ENCODE results near the gene TTC27. TPM values are rescaled to one million over a fixed set of nuclear protein-coding genes. Genes with fewer than 3 reads are reported as not detected.
"Not testable (repeated sequence)": the region's sequence is repeated elsewhere in the genome, so short reads cannot be mapped to it uniquely, and the experiment has no call there.

The TTC27 gene
- total RNA-seq, 2 experiments from 2014 or later: 25.2 to 27.5 TPM

GRCh38 chr2:32627441-32627813, 423 bp upstream of the TTC27 start:
- Mint-ChIP-seq H3K27me3 (ENCODE audit: low read depth) (no peaks in the 10 kb centered on the region), H3K4me3 (peak overlapping the region; percentile 89), H3K9me3 (no peaks in the 10 kb centered on the region), H3K27ac (peak overlapping the region; percentile 87), H3K36me3 (ENCODE audit: low read depth) (peaks cover 4% of the 10 kb centered on the region), H3K4me1 (ENCODE audit: low read depth) (peaks cover 29% of the 10 kb centered on the region)
- intact Hi-C loops (cut with micrococcal nuclease): loop anchor here (1.0 to 10.0 kb wide), 7 partner anchors 35 to 972 kb away; partner anchors contain the start of genes BIRC6, FAM98A, LTBP1 and RASGRP3
- peak; percentile 64 for DNase-seq
- CTCF ChIA-PET: no interaction called here

DNA sequence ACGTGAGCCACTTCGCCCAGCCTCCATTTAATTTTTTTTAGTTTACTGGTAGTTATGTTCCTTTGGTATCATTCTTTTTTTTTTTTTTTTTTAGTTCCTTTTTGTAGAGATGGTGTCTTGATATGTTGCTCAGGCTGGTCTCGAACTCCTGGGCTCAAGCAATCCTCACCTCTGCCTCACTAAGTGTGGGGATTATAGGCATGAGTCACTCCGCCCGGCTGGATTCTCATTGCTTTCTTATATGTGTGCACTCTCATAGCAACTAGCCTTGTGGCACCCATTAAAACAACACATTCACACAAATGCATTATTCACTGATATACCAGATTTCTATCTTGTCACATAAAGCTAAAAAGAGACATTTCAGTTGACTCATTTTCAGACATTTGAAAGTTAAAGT, 4.2 kb downstream of the TTC27 start:
- Mint-ChIP-seq H3K4me1 (ENCODE audit: low read depth) (peaks cover 30% of the 10 kb centered on the region), H3K36me3 (ENCODE audit: low read depth) (peaks cover 9% of the 10 kb centered on the region), H3K27ac (no peak overlapping the region), H3K4me3 (no peak overlapping the region), H3K9me3 (no peaks in the 10 kb centered on the region), H3K27me3 (ENCODE audit: low read depth) (no peaks in the 10 kb centered on the region)
- CTCF ChIA-PET: no interaction called here
- intact Hi-C loops (cut with micrococcal nuclease): no loop called here
- DNase-seq: peak; percentile 34

DNA sequence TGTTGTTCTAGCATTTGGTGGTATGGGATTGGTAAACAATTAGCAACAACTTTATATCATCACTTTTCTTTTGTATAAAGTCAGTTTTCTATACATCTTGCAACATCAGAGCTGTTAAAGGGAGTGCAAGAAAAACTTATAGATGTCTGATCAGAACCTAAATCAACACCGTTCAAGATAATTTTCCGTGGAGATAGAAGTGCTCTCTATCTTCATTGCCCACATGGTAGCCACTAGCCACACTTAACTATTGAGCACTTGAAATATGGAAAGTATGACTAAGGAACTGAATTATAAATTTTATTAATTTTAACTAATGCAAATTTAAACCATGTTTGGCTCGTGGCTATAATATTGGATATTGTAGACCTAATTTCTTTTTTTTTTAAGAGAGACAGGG, 5.2 kb downstream of the TTC27 start:
- intact Hi-C loops (cut with micrococcal nuclease): no loop called here
- H3K27me3 Mint-ChIP-seq (ENCODE audit: low read depth): no peaks in the 10 kb centered on the region
- CTCF ChIA-PET: interaction anchor here (1.2 kb wide), 1 partner anchor 29 kb away, joined by 3 read pairs; no protein-coding TSS in a partner anchor
- peaks cover 26% of the 10 kb centered on the region for H3K4me1 Mint-ChIP-seq (ENCODE audit: low read depth)
- no peak overlapping the region for H3K4me3 Mint-ChIP-seq
- H3K36me3 Mint-ChIP-seq (ENCODE audit: low read depth): peaks cover 9% of the 10 kb centered on the region
- no peaks in the 10 kb centered on the region for H3K9me3 Mint-ChIP-seq
- no peak overlapping the region for H3K27ac Mint-ChIP-seq
- no peak for DNase-seq

- intact Hi-C loops (cut with micrococcal nuclease); H3K27ac Mint-ChIP-seq; CTCF ChIA-PET; H3K27me3 Mint-ChIP-seq (ENCODE audit: low read depth); H3K9me3 Mint-ChIP-seq; H3K4me1 Mint-ChIP-seq (ENCODE audit: low read depth); DNase-seq; H3K4me3 Mint-ChIP-seq: not testable (repeated sequence)
- peaks cover 21% of the 10 kb centered on the region for H3K36me3 Mint-ChIP-seq (ENCODE audit: low read depth)
These were observed 10.7 kb downstream of the TTC27 start for GRCh38 chr2:32638548-32638947.

GRCh38 chr2:32641180-32641579, 13.3 kb downstream of the TTC27 start:
- CTCF ChIA-PET: interaction anchor here (0.6 kb wide), 1 partner anchor 85 kb away, joined by 3 read pairs; no protein-coding TSS in a partner anchor
- Mint-ChIP-seq H3K27ac (no peak overlapping the region), H3K9me3 (no peaks in the 10 kb centered on the region), H3K4me3 (no peak overlapping the region), H3K36me3 (ENCODE audit: low read depth) (peaks cover 19% of the 10 kb centered on the region), H3K4me1 (ENCODE audit: low read depth) (no peaks in the 10 kb centered on the region), H3K27me3 (ENCODE audit: low read depth) (no peaks in the 10 kb centered on the region)
- intact Hi-C loops (cut with micrococcal nuclease): no loop called here
- DNase-seq: no peak

DNA sequence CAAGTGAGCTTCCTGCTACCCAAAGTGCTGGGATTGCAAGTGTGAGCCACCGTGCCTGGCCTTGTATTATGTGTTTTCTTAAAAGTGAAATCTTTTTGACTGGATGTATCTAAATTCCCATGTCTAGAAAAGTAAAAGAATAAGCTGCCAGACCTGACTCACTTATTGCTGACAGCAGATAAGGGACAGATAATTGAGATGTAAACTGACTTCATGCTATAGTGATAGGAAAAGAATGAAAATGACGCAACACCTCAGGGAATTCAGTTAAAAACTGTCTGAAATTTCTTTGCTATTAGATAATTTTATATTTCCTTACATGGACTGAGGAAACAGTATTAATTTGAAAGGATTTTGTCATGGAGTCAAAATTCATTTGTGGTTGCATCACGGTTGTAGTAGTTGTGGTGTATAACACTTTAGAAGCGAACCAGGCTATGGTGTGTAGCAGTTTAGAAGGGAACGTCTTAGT, 19.4 kb downstream of the TTC27 start:
- H3K27ac Mint-ChIP-seq: no peak overlapping the region
- H3K9me3 Mint-ChIP-seq: no peaks in the 10 kb centered on the region
- no peaks in the 10 kb centered on the region for H3K27me3 Mint-ChIP-seq (ENCODE audit: low read depth)
- no peak for DNase-seq
- H3K4me1 Mint-ChIP-seq (ENCODE audit: low read depth): no peaks in the 10 kb centered on the region
- H3K36me3 Mint-ChIP-seq (ENCODE audit: low read depth): peaks cover 24% of the 10 kb centered on the region
- intact Hi-C loops (cut with micrococcal nuclease): no loop called here
- no peak overlapping the region for H3K4me3 Mint-ChIP-seq
- CTCF ChIA-PET: no interaction called here

GRCh38 chr2:32652555-32653209, 24.8 kb downstream of the TTC27 start:
- Mint-ChIP-seq H3K9me3 (no peaks in the 10 kb centered on the region), H3K4me1 (ENCODE audit: low read depth) (peaks cover 1% of the 10 kb centered on the region), H3K36me3 (ENCODE audit: low read depth) (peaks cover 37% of the 10 kb centered on the region), H3K27me3 (ENCODE audit: low read depth) (no peaks in the 10 kb centered on the region), H3K4me3 (no peak overlapping the region), H3K27ac (no peak overlapping the region)
- CTCF ChIA-PET: no interaction called here
- no peak for DNase-seq
- intact Hi-C loops (cut with micrococcal nuclease): no loop called here

- intact Hi-C loops (cut with micrococcal nuclease): no loop called here
- CTCF ChIA-PET: interaction anchor here (0.6 kb wide), 1 partner anchor 722 kb away, joined by 3 read pairs; no protein-coding TSS in a partner anchor
- Mint-ChIP-seq H3K27ac (no peak overlapping the region), H3K27me3 (ENCODE audit: low read depth) (no peaks in the 10 kb centered on the region), H3K36me3 (ENCODE audit: low read depth) (peaks cover 50% of the 10 kb centered on the region), H3K4me3 (no peak overlapping the region), H3K9me3 (peaks cover 3% of the 10 kb centered on the region), H3K4me1 (ENCODE audit: low read depth) (peaks cover 3% of the 10 kb centered on the region)
- DNase-seq: no peak
These were observed 28.2 kb downstream of the TTC27 start for GRCh38 chr2:32656069-32656468.

DNA sequence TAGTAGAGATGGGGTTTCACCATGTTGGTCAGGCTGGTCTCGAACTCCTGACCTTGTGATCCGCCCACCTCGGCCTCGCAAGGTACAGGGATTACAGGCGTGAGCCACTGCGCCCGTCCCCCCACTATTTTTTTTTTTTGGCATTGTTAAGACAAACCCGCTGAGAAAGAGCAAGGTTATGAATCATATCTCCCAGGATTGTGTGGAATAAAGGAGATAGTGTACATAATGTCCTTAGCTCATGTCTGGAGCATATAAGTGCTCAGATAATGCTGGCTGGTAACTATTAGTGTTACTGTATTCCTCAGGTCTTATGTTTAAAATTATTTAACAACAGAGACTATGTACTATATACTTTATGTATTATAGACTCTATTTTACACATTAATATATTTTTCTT, 36.0 kb downstream of the TTC27 start:
- H3K4me1 Mint-ChIP-seq (ENCODE audit: low read depth): peaks cover 10% of the 10 kb centered on the region
- CTCF ChIA-PET: no interaction called here
- H3K36me3 Mint-ChIP-seq (ENCODE audit: low read depth): peaks cover 32% of the 10 kb centered on the region
- no peak overlapping the region for H3K4me3 Mint-ChIP-seq
- intact Hi-C loops (cut with micrococcal nuclease): no loop called here
- DNase-seq: no peak
- H3K27me3 Mint-ChIP-seq (ENCODE audit: low read depth): no peaks in the 10 kb centered on the region
- peaks cover 3% of the 10 kb centered on the region for H3K9me3 Mint-ChIP-seq
- no peak overlapping the region for H3K27ac Mint-ChIP-seq

DNA sequence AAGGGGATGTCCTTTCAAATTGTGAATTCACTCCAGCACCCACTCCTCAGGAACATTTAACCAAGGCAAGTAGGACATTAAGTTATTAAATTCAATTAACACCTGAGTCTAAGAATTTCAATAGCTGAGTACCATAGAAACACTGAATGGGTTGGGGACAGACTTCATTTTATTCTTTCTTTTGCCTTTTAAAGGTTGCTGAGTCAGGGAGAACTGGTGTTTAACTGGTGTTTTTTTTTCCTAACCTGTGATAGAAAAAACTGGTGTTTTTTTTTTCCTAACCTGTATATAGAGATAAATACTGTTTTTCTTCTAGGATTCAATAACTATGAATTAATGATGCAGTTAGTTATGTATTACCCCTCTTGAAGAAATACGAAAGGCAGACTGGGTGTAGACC, 38.9 kb downstream of the TTC27 start:
- Mint-ChIP-seq H3K4me1 (ENCODE audit: low read depth) (peaks cover 3% of the 10 kb centered on the region), H3K27me3 (ENCODE audit: low read depth) (no peaks in the 10 kb centered on the region), H3K36me3 (ENCODE audit: low read depth) (peaks cover 23% of the 10 kb centered on the region), H3K9me3 (no peaks in the 10 kb centered on the region), H3K27ac (no peak overlapping the region), H3K4me3 (no peak overlapping the region)
- CTCF ChIA-PET: no interaction called here
- no peak for DNase-seq
- intact Hi-C loops (cut with micrococcal nuclease): no loop called here

- peaks cover 24% of the 10 kb centered on the region for H3K36me3 Mint-ChIP-seq (ENCODE audit: low read depth)
- intact Hi-C loops (cut with micrococcal nuclease): no loop called here
- H3K4me1 Mint-ChIP-seq (ENCODE audit: low read depth): no peaks in the 10 kb centered on the region
- H3K27ac Mint-ChIP-seq: no peak overlapping the region
- no peak overlapping the region for H3K4me3 Mint-ChIP-seq
- H3K9me3 Mint-ChIP-seq: no peaks in the 10 kb centered on the region
- DNase-seq: no peak
- H3K27me3 Mint-ChIP-seq (ENCODE audit: low read depth): no peaks in the 10 kb centered on the region
- CTCF ChIA-PET: interaction anchor here (0.6 kb wide), 1 partner anchor 228 kb away, joined by 4 read pairs; no protein-coding TSS in a partner anchor
These were observed 40.4 kb downstream of the TTC27 start for GRCh38 chr2:32668254-32668653.

DNA sequence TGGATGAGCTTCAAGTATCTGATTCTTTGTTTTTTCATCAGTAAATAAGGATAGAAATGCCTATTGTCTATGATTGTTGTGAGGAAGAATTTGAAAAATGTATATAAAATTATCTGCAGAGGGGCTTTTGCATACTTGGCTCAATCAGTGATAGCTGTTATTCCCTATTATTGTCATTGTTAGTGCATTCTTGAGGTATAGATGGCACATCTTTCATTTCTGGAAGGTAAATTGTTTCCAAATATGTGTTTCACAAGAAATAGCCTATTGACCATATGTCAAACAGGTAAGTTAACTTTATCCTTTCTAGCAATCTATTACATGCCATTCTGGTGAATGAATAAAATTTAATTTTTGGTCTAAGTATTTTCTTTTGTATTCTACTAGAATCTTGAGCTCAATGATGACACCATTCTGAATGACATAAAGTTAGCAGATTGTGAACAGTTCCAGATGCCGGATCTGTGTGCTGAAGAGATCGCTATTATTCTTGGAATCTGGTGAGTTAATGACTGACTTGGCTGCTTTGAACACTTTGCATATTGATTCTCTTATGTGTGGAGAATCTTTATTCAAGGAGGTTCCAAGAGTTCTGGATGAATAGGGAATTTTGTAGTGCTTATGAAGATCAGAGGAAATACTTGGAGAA, 44.2 kb downstream of the TTC27 start:
- Mint-ChIP-seq H3K4me1 (ENCODE audit: low read depth) (no peaks in the 10 kb centered on the region), H3K36me3 (ENCODE audit: low read depth) (peaks cover 25% of the 10 kb centered on the region), H3K27ac (no peak overlapping the region), H3K4me3 (no peak overlapping the region), H3K27me3 (ENCODE audit: low read depth) (no peaks in the 10 kb centered on the region), H3K9me3 (no peaks in the 10 kb centered on the region)
- intact Hi-C loops (cut with micrococcal nuclease): no loop called here
- no peak for DNase-seq
- CTCF ChIA-PET: no interaction called here

- Mint-ChIP-seq H3K36me3 (ENCODE audit: low read depth) (peaks cover 27% of the 10 kb centered on the region), H3K27me3 (ENCODE audit: low read depth) (no peaks in the 10 kb centered on the region), H3K27ac (no peak overlapping the region), H3K9me3 (no peaks in the 10 kb centered on the region), H3K4me3 (no peak overlapping the region), H3K4me1 (ENCODE audit: low read depth) (no peaks in the 10 kb centered on the region)
- intact Hi-C loops (cut with micrococcal nuclease): no loop called here
- CTCF ChIA-PET: no interaction called here
- no peak for DNase-seq
These were observed 51.0 kb downstream of the TTC27 start for GRCh38 chr2:32678825-32679224.

All from activated naive CD4-positive, alpha-beta T cell treated with anti-CD3 and anti-CD28 coated beads for 36 hours (primary cell).